ENCODE data around the gene OR8B4.

DNA sequence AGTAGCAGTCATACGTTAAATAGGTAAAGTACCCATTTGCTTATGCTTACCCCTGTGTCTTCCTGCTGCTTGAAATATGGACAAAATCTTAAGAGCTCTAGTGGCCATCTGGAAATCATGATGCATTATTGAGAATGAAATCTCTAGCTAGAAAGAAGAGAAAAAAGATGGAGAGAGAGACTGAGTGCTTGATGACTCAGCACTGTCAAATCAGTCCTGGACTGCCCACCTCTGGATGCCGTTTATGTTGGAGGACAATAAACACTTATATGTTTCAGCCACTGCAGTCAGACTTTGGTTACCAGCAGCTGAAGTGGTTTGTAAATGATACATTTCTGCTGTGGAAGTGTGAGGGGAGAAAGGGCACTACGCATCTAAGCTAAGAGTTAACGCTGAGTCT lies 3.6 kb downstream of the OR8B4 start:
- TF ChIP-seq CREB1 (IDR thresholded peaks at IDR 0.05; ENCODE audit: low read depth) = no peak
- TF ChIP-seq CHD4 (IDR thresholded peaks at IDR 0.05) = no peak
- TF ChIP-seq, protein P1, sequence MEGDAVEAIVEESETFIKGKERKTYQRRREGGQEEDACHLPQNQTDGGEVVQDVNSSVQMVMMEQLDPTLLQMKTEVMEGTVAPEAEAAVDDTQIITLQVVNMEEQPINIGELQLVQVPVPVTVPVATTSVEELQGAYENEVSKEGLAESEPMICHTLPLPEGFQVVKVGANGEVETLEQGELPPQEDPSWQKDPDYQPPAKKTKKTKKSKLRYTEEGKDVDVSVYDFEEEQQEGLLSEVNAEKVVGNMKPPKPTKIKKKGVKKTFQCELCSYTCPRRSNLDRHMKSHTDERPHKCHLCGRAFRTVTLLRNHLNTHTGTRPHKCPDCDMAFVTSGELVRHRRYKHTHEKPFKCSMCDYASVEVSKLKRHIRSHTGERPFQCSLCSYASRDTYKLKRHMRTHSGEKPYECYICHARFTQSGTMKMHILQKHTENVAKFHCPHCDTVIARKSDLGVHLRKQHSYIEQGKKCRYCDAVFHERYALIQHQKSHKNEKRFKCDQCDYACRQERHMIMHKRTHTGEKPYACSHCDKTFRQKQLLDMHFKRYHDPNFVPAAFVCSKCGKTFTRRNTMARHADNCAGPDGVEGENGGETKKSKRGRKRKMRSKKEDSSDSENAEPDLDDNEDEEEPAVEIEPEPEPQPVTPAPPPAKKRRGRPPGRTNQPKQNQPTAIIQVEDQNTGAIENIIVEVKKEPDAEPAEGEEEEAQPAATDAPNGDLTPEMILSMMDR (IDR thresholded peaks at IDR 0.05 in 2 of 3, conservative IDR thresholded peaks at IDR 0.05 in 1 of 3; ENCODE audit: control insufficient read depth in 2 of 3, extremely low read depth in 1 of 3, insufficient read depth in 1 of 3, low read depth in 3 of 3, low read length in 3 of 3) = no peak
- no peak for TF ChIP-seq ESRRA (IDR thresholded peaks at IDR 0.05; ENCODE audit: low read length)
- TF ChIP-seq FOXK2 (IDR thresholded peaks at IDR 0.05) = no peak
- no peak for TF ChIP-seq YY1 (IDR thresholded peaks at IDR 0.05; ENCODE audit: low read depth, low read length)
- no peak for TF ChIP-seq EZH2 (IDR thresholded peaks at IDR 0.05; ENCODE audit: borderline replicate concordance, control insufficient read depth, low read depth, low read length)
- TF ChIP-seq EED (IDR thresholded peaks at IDR 0.05; ENCODE audit: low read depth) = no peak
